ENCODE data around the gene PDCD7.
A peak's percentile ranks its signal among the peaks of the same experiment; 100 is the strongest.
"Not testable (repeated sequence)": the region's sequence is repeated elsewhere in the genome, so short reads cannot be mapped to it uniquely, and the experiment has no call there.

Gene PDCD7

GRCh38 chr15:65133548-65134200, at the start of gene PDCD7:
Gene PDCD7, minus strand, starts transcription at chr15:65133808. Its CDS starts 27 bp downstream, at chr15:65133781.
- peak; percentile 75 for DNase-seq (ENCODE audit: low read depth in 2 of 2)

GRCh38 chr15:65182538-65182937, 48.9 kb upstream of the PDCD7 start:
- no peak for DNase-seq (ENCODE audit: low read depth in 2 of 2)

DNA sequence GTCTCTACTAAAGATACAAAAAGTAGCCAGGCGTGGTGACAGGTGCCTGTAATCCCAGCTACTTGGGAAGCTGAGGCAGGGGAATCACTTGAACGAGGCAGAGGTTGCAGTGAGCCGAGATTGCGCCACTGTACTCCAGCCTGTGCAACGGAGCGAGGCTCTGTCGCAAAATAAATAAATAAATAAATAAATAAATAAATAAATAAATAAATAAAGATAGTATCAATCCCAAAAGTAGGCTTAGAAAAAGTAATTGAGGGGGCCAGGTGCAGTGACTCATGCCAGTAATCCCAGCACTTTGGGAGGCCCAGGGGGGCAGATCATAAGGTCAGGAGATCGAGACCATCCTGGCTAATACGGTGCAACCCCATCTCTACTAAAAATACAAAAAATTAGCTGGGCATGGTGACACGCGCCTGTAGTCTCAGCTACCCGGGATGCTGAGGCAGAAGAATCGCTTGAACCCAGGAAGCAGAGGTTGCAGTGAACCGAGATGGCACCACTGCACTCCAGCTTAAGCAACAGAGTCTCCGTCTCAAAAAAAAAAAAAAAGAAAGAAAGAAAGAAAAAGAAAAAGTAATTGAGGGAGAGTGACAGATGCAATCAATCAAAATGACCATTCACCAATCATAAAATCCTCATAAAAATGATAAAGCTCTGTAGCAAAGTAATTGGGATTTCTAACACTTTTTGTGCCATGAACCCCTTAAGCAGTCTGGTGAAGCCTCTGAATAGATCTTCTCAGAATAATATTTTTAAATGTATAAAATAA, 48.2 kb upstream of the PDCD7 start:
- not testable (repeated sequence) for DNase-seq (ENCODE audit: low read depth in 2 of 2)

GRCh38 chr15:65180167-65180566, 46.6 kb upstream of the PDCD7 start:
- no peak for DNase-seq (ENCODE audit: low read depth in 2 of 2)

DNA sequence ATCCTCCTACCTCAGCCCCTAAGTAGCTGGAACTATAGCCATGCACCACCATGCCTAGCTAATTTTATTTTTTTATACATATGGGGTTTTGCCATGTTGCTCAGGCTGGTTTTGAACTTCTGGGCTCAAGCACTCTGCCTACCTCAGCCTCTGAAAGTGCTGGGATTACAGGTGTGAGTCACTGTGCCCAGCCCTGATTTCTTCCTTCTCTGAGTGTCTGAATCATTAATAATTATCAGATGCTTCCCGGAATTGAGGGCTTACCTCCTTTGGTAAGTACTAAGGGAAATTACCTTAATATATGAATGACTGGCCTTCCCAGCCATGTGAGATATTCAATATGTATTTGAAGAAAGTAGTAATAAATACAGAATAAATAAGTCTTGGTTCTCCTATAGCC, 44.3 kb upstream of the PDCD7 start:
- DNase-seq (ENCODE audit: low read depth in 2 of 2): no peak

DNA sequence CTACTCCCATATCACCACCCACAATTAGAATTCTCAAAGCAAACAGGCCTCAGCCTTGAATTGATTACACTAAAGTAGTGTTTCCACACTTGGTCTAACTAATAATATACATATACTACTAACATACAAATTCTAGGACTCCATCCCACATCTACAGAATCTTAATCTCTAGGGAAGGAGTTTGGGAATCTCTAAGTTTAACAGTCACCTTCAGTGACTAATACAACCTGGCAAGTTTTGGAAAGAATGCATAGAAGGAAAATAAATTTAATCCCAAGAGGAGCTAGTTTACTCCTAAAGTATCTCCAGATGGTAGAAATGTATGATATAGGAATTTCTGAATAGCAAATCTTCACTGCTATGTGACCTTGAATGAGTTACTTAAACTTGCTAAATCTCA, 42.4 kb upstream of the PDCD7 start:
- DNase-seq (ENCODE audit: low read depth in 2 of 2): no peak

DNA sequence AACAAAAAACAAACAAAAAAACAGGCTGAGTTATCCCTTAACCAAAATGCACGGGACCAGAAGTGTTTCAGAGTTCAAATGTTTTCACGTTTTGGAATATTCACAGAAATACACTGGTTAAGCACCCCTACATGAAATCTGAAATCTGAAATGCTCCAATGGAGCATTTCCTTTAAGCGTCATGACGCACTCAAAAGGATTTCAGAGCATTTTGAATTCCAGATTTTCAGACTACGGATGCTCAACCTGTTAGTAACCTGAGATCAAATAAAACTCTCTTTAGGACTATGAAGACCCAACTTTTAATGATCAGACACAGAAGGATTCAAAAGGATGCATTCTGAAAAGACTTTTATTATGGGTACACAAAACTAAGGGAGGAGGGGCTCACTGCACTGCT, 41.9 kb upstream of the PDCD7 start:
- DNase-seq (ENCODE audit: low read depth in 2 of 2): no peak

GRCh38 chr15:65174509-65174908, 40.9 kb upstream of the PDCD7 start:
- DNase-seq (ENCODE audit: low read depth in 2 of 2): no peak

GRCh38 chr15:65172531-65172930, 38.9 kb upstream of the PDCD7 start:
- no peak for DNase-seq (ENCODE audit: low read depth in 2 of 2)

DNA sequence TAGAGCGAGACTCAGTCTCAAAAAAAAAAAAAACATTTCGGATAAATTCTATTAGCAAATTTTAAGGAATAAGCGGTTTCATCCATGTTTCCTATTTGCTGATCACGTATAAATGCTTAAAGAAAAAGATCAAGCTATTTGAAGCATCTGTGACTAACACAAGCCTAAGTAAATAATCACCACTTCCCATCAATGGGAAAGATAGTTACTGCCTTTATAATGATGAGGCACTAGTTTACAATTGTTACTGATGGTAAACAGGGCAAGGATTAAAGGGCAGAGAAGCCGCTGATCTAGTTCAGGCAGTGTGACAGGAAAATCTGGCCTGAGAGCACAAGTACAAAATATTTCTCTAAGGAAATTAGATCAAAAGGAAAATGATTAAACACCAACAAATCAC, 37.8 kb upstream of the PDCD7 start:
- DNase-seq (ENCODE audit: low read depth in 2 of 2): no peak

DNA sequence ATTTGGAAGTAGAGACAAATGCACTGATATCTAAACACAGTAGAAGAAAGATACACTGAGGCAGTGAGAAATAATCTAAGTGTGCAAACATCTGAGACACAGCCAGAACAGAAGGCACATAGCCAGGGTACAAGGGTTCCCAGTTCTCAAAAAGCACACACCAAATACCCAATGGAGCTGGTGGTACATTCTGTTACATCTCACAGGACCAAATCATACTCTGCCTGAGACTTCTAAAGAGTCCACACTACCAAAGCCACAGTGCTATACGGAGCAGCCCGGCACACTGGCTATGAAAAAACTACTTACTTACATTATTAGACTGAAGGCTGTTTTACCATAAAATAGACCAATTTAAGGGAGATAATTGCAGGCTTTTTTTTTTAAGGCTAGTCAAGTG, 32.3 kb upstream of the PDCD7 start:
- no peak for DNase-seq (ENCODE audit: low read depth in 2 of 2)

DNA sequence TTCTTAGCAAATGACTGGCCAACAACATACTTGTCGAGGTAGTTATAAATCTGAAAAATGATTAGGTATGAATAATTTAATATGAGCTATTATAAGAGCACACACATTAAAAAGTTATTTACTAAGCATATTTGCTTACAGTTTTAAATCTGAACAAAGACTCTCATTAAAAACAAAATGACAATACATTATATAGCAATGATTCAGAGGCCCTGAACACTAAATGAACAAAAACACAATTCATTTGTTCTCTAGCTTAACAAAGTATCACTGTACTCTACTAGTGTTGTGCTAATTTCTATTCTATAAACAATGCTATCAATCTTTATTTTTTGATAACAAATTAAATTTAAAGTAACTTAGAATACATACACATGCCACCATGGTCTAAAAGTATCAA, 30.5 kb upstream of the PDCD7 start:
- no peak for DNase-seq (ENCODE audit: low read depth in 2 of 2)

- no peak for DNase-seq (ENCODE audit: low read depth in 2 of 2)
Measured at GRCh38 chr15:65163041-65163440, 29.4 kb upstream of the PDCD7 start.

DNA sequence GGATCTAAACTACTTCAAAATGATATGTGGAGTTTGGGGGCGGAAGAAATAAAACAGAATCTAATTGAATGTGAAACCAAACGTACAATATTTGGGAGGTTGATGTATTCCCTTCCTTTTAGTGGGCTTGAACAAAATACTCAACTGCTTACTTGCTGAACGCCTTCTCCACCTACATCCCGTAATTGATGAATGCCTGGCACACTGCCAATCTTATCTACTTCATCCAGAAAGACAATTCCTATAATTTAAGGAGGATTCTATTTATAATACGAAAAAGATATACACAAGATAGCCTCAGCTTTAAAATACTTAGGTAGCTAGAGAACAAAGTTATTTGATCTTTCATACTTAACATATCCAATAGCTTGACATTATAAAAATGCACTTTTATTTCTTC, 23.1 kb upstream of the PDCD7 start:
- no peak for DNase-seq (ENCODE audit: low read depth in 2 of 2)

GRCh38 chr15:65154720-65155119, 21.1 kb upstream of the PDCD7 start:
- DNase-seq (ENCODE audit: low read depth in 2 of 2): no peak

- no peak for DNase-seq (ENCODE audit: low read depth in 2 of 2)
Measured at GRCh38 chr15:65147902-65148301, 14.3 kb upstream of the PDCD7 start.

- no peak for DNase-seq (ENCODE audit: low read depth in 2 of 2)
Measured at GRCh38 chr15:65146438-65146837, 12.8 kb upstream of the PDCD7 start.

- not testable (repeated sequence) for DNase-seq (ENCODE audit: low read depth in 2 of 2)
Measured at GRCh38 chr15:65138631-65139030, 5.0 kb upstream of the PDCD7 start.

- DNase-seq (ENCODE audit: low read depth in 2 of 2): not testable (repeated sequence)
Measured at GRCh38 chr15:65137893-65138292, 4.3 kb upstream of the PDCD7 start.

DNA sequence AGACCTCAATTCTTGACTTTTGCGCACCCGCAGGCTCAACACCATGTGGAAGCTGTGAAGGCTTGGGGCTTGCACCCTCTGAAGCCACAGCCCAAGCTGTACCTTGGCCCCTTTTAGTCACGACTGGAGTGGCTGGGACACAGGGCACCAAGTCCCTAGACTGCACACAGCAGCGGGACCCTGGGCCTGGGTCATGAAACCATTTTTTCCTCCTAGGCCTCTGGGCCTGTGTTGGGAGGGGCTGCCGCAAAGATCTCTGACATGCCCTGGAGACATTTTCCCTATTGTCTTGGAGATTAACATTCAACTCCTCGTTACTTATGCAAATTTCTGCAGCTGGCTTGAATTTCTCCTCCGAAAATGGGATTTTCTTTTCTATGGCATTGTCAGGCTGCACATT, 3.5 kb upstream of the PDCD7 start:
- not testable (repeated sequence) for DNase-seq (ENCODE audit: low read depth in 2 of 2)

DNA sequence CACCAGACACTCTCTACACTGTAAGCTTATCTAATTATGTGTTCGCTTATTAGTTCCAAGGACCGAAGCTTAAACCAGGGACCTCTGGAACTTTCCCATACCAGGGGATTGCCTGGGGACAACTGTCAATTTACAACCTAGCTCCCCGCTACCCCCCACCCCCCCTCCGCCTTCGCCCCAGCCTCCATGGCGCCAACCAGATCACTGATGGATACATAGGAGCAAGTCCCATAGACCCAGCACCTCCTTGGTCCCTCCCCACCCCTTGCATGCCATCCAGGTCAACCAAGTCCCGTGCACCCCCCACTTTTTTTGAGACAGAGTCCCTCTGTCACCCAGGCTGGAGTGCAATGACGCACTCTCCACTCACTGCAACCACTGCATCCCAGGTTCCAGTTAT, 930 bp upstream of the PDCD7 start:
- no peak for DNase-seq (ENCODE audit: low read depth in 2 of 2)

GRCh38 chr15:65132878-65133547, 595 bp downstream of the PDCD7 start:
- DNase-seq (ENCODE audit: low read depth in 2 of 2): peak; percentile 5 to 12

- DNase-seq (ENCODE audit: low read depth in 2 of 2): no peak
Measured at GRCh38 chr15:65130941-65131340, 2.7 kb downstream of the PDCD7 start.

All from stimulated activated CD8-positive, alpha-beta memory T cell treated with anti-CD3 and anti-CD28 coated beads, Interleukin-15, amount 100 ng/mL, for 48 hours (primary cell).